ENCODE data around the gene NAT10.

DNA sequence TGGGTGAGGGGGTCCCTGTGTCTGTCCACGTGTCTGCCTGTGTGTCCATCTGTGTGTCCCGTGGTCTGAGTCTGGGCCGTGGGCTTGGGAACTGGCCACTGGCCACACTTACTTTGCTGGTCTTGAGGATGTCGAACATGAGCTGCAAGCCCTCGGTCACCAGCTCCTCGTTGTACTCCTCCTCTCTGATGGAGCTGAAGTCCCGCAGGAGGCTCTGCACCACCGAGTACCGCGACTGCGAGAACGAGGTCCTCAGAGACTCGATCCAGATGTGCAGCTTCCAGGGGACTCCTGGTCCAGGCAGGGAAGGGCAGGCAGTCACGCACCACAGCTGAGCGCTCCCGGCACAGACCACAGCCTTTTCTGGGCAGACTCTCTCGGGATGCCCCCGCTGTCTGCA lies 55.4 kb downstream of the NAT10 start:
- TF ChIP-seq, protein P1, sequence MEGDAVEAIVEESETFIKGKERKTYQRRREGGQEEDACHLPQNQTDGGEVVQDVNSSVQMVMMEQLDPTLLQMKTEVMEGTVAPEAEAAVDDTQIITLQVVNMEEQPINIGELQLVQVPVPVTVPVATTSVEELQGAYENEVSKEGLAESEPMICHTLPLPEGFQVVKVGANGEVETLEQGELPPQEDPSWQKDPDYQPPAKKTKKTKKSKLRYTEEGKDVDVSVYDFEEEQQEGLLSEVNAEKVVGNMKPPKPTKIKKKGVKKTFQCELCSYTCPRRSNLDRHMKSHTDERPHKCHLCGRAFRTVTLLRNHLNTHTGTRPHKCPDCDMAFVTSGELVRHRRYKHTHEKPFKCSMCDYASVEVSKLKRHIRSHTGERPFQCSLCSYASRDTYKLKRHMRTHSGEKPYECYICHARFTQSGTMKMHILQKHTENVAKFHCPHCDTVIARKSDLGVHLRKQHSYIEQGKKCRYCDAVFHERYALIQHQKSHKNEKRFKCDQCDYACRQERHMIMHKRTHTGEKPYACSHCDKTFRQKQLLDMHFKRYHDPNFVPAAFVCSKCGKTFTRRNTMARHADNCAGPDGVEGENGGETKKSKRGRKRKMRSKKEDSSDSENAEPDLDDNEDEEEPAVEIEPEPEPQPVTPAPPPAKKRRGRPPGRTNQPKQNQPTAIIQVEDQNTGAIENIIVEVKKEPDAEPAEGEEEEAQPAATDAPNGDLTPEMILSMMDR (IDR thresholded peaks at IDR 0.05) = no peak
- TF ChIP-seq POLR2A (IDR thresholded peaks at IDR 0.05) = no peak
